CD14-positive monocyte (primary cell): ENCODE results near the gene HK1. TPM values are rescaled to one million over a fixed set of nuclear protein-coding genes. Genes with fewer than 3 reads are reported as not detected.

Source experiments
- DNase-seq, 3 donors: peaks; one replicate each; pipeline ENCODE4 v3.0.0-alpha.2; 2011 to 2022
- H2AFZ ChIP-seq: 2 replicates; pipeline ENCODE4 v1.6.0; 2012; ENCODE audit warnings: mild to moderate bottlenecking, low read depth, low read length, inconsistent platforms; ENCODE audit not compliant: insufficient read depth, poor library complexity, severe bottlenecking
- H3K27ac ChIP-seq, 2 donors: 1 replicate in 1 of 2; 2 replicates in 1 of 2; pipeline ENCODE4 v1.5.1; 2012 to 2013; ENCODE audit warnings: low read length in 2 of 2, control low read depth in 1 of 2, inconsistent platforms in 1 of 2, low read depth in 1 of 2, mild to moderate bottlenecking in 1 of 2
- H3K27me3 ChIP-seq, 2 donors: one replicate each; pipeline versions ENCODE4 v1.6.0 to v1.6.1; 2011 to 2013; ENCODE audit warnings: low read length in 2 of 2; ENCODE audit not compliant: control insufficient read depth in 2 of 2, insufficient read depth in 2 of 2
- H3K36me3 ChIP-seq, 2 donors: replicated peaks in 1 of 2; 1 replicate in 1 of 2; 2 replicates in 1 of 2; pipeline versions ENCODE4 v1.5.1 to v1.6.1; 2012 to 2013; ENCODE audit warnings: low read length in 2 of 2, control low read depth in 1 of 2, inconsistent platforms in 1 of 2, mild to moderate bottlenecking in 1 of 2; ENCODE audit not compliant: insufficient read depth in 2 of 2, control insufficient read depth in 1 of 2
- H3K4me1 ChIP-seq, 2 donors: 1 replicate in 1 of 2; 2 replicates in 1 of 2; pipeline versions ENCODE4 v1.5.1 to v1.6.1; 2012 to 2013; ENCODE audit warnings: low read length in 2 of 2, control low read depth in 1 of 2, inconsistent platforms in 1 of 2, mild to moderate bottlenecking in 1 of 2, moderate library complexity in 1 of 2; ENCODE audit not compliant: insufficient read depth in 2 of 2, control insufficient read depth in 1 of 2
- H3K4me2 ChIP-seq: replicated peaks from 2 replicates; pipeline ENCODE3; 2012; ENCODE audit warnings: low read length, moderate library complexity, mild to moderate bottlenecking; ENCODE audit not compliant: poor library complexity, severe bottlenecking; ENCODE audit errors: extremely low read depth
- H3K4me3 ChIP-seq, 3 experiments: fragments of 200-600 bp in 1 of 3; sonication (generic) in 1 of 3; replicated peaks in 1 of 3; 1 replicate in 2 of 3; 2 replicates in 1 of 3; pipeline ENCODE4 v1.5.1; 2011 to 2013; ENCODE audit warnings: low read length in 3 of 3, mild to moderate bottlenecking in 3 of 3, control low read depth in 2 of 3, low read depth in 2 of 3, inconsistent platforms in 1 of 3, moderate library complexity in 1 of 3
- H3K79me2 ChIP-seq: 2 replicates; pipeline ENCODE4 v1.6.0; 2012; ENCODE audit warnings: mild to moderate bottlenecking, control low read depth, inconsistent platforms, low read length, moderate library complexity; ENCODE audit not compliant: insufficient read depth
- H3K9ac ChIP-seq: 2 replicates; pipeline ENCODE4 v1.6.0; 2017; ENCODE audit warnings: low read length, mild to moderate bottlenecking; ENCODE audit not compliant: insufficient read depth, poor library complexity, severe bottlenecking
- H3K9me3 ChIP-seq, 2 donors: replicated peaks in 1 of 2; 1 replicate in 1 of 2; 2 replicates in 1 of 2; pipeline versions ENCODE4 v1.5.1 to v1.6.1; 2012 to 2013; ENCODE audit warnings: low read length in 2 of 2, control low read depth in 1 of 2; ENCODE audit not compliant: control insufficient read depth in 1 of 2, insufficient read depth in 1 of 2
- H4K20me1 ChIP-seq: 2 replicates; pipeline ENCODE4 v1.6.0; 2012; ENCODE audit warnings: mild to moderate bottlenecking, low read length, control low read depth, moderate library complexity; ENCODE audit not compliant: insufficient read depth
- H3K27ac Mint-ChIP-seq, 7 donors: one replicate each; pipeline ENCODE4 v1.8.0; 2020; ENCODE audit warnings: mild to moderate bottlenecking in 7 of 7, mixed read lengths in 7 of 7, moderate library complexity in 6 of 7, inconsistent platforms in 2 of 7
- H3K27me3 Mint-ChIP-seq, 3 donors: one replicate each; pipeline ENCODE4 v1.8.0; 2021 to 2022; ENCODE audit warnings: low read depth in 3 of 3, mild to moderate bottlenecking in 3 of 3, mixed read lengths in 3 of 3, moderate library complexity in 3 of 3, inconsistent platforms in 1 of 3
- H3K36me3 Mint-ChIP-seq, 2 donors: one replicate each; pipeline ENCODE4 v1.8.0; 2020; ENCODE audit warnings: mixed read lengths in 2 of 2, inconsistent platforms in 1 of 2, mild to moderate bottlenecking in 1 of 2
- H3K4me1 Mint-ChIP-seq: one replicate; pipeline ENCODE4 v1.8.0; 2020; ENCODE audit warnings: mild to moderate bottlenecking, mixed read lengths
- H3K4me3 Mint-ChIP-seq, 2 donors: one replicate each; pipeline ENCODE4 v1.8.0; 2020; ENCODE audit warnings: mild to moderate bottlenecking in 2 of 2, mixed read lengths in 2 of 2, moderate library complexity in 1 of 2
- H3K9me3 Mint-ChIP-seq, 7 donors: one replicate each; pipeline ENCODE4 v1.8.0; 2020 to 2022; ENCODE audit warnings: mixed read lengths in 7 of 7, mild to moderate bottlenecking in 6 of 7, moderate library complexity in 6 of 7, inconsistent platforms in 2 of 7
- WGBS: methylation state at CpG from one replicate; pipeline ENCODE4 v1.1.5; 2013; ENCODE audit warnings: missing lambda C conversion rate; ENCODE audit not compliant: insufficient coverage; 5-methylcytosine and 5-hydroxymethylcytosine counted together
- intact Hi-C, 2 donors: fragments of 100-400 bp; cut with micrococcal nuclease; formaldehyde crosslinking; loops; one replicate each; pipeline versions ENCODE4 v1.15.0 to v1.15.1; 2023
- polyA plus RNA-seq, 3 donors: library from polyadenylated mRNA; depleted of rRNA in 1 of 3; unstranded in 2 of 3; stranded (reverse) in 1 of 3; fragments of 300-500 nt in 2 of 3; fragments of >200 nt in 1 of 3; fragmentation: Illumina TruSeq in 2 of 3; gene quantifications; 1 replicate in 2 of 3; 2 replicates in 1 of 3; pipeline ENCODE4 v1.2.3, GENCODE V29; 2012 to 2021
- TF ChIP-seq, protein P1 (sequence below): fragments of 200-600 bp; IDR thresholded peaks from one replicate; pipeline ENCODE4 v1.8.0; 2022; ENCODE audit warnings: antibody characterized with exemption, mild to moderate bottlenecking

HK1 gene
- polyA plus RNA-seq, 3 donors: 57.9 to 146 (median 125) TPM

DNA sequence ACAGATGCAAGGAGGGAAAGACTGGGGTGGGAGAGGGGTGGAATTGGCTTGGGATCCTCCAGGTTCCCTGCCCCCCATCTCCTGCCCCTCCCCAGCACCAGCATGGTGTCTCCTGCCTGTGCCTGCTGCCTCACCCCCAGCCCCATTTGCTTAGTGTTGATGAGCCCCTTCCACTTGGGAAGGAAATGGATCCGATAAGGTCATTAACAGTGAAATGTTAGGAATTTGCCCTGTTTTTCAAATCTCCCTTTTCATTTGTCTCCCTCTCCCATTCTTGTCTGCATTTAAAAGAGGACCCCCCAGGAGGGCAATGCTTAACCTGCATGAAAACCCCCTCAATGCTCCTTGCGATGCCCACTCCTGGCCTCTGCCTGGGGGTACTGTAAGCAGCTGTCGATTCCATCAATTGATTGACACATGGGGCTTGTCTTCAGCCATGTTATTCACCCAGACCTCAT, 51.5 kb downstream of the HK1 start:
- Histone ChIP-seq H3K4me3 (no peak overlapping the region), H3K36me3 (peaks cover 3 to 24% of the 10 kb centered on the region in 2 donors), H3K79me2 (peaks cover 99% of the 10 kb centered on the region), H3K4me2 (no peak overlapping the region), H3K27me3 (no peaks in the 10 kb centered on the region), H2AFZ (no peak overlapping the region), H3K9me3 (no peaks in the 10 kb centered on the region), H3K27ac (peak overlapping the region; percentile 3 to 79), H3K9ac (no peak overlapping the region), H3K4me1 (peaks cover 69 to 84% of the 10 kb centered on the region in 2 donors), H4K20me1 (peaks cover 94% of the 10 kb centered on the region)
- Mint-ChIP-seq H3K36me3 (peaks cover 16 to 48% of the 10 kb centered on the region in 2 donors), H3K27ac (peak overlapping the region in 4 of 7 donors; percentile 17 to 83 (median 82)), H3K27me3 (peaks cover 0 to 2% (median 1%) of the 10 kb centered on the region in 3 donors), H3K4me1 (peaks cover 82% of the 10 kb centered on the region), H3K9me3 (no peaks in the 10 kb centered on the region), H3K4me3 (no peak overlapping the region)
- intact Hi-C loops: no loop called here
- TF ChIP-seq, protein P1, sequence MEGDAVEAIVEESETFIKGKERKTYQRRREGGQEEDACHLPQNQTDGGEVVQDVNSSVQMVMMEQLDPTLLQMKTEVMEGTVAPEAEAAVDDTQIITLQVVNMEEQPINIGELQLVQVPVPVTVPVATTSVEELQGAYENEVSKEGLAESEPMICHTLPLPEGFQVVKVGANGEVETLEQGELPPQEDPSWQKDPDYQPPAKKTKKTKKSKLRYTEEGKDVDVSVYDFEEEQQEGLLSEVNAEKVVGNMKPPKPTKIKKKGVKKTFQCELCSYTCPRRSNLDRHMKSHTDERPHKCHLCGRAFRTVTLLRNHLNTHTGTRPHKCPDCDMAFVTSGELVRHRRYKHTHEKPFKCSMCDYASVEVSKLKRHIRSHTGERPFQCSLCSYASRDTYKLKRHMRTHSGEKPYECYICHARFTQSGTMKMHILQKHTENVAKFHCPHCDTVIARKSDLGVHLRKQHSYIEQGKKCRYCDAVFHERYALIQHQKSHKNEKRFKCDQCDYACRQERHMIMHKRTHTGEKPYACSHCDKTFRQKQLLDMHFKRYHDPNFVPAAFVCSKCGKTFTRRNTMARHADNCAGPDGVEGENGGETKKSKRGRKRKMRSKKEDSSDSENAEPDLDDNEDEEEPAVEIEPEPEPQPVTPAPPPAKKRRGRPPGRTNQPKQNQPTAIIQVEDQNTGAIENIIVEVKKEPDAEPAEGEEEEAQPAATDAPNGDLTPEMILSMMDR: no peak
- no peak for DNase-seq
- WGBS: 100% methylated on average over 2 of the region's 3 CpGs

DNA sequence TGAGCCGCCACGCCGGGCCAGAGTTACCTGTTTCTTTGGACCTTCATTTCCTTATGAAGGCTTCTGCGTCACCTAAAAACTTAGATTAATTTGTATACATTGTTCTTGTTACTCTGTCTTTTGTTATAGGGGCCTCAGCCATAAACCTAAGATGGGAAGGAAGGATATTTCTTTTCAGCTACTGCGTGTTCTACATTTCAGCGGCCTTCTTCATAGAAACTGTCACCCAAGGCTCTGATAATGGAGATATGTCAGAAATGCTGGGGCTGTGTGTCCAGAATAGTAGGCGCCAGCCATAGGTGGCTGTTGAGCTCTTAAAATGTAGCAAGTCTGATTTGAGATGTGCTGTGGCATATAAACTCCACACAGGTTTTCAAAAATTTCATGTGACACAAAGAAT, 52.9 kb downstream of the HK1 start:
- Mint-ChIP-seq H3K9me3 (no peaks in the 10 kb centered on the region), H3K4me3 (no peak overlapping the region), H3K4me1 (peaks cover 88% of the 10 kb centered on the region), H3K27me3 (peaks cover 0 to 2% (median 1%) of the 10 kb centered on the region in 3 donors), H3K27ac (peak overlapping the region in 1 of 7 donors; percentile 4), H3K36me3 (peaks cover 14 to 39% of the 10 kb centered on the region in 2 donors)
- Histone ChIP-seq H3K4me2 (no peak overlapping the region), H2AFZ (no peak overlapping the region), H3K4me3 (no peak overlapping the region), H3K79me2 (peaks cover 99% of the 10 kb centered on the region), H3K27me3 (no peaks in the 10 kb centered on the region), H3K9ac (no peak overlapping the region), H3K36me3 (peaks cover 3 to 23% of the 10 kb centered on the region in 2 donors), H3K27ac (peak overlapping the region in 1 of 2 donors; percentile 86), H4K20me1 (peaks cover 87% of the 10 kb centered on the region), H3K4me1 (peaks cover 82 to 95% of the 10 kb centered on the region in 2 donors), H3K9me3 (no peaks in the 10 kb centered on the region)
- WGBS: 100% methylated on average over 1 of the region's 7 CpGs
- TF ChIP-seq, protein P1: no peak
- intact Hi-C loops: no loop called here
- no peak for DNase-seq
